Heart left ventricle (tissue), 13 donors: ENCODE results near the gene FAM124A.

Source experiments
- POLR2A ChIP-seq, 2 donors: fragments of 450-650 bp; IDR thresholded peaks; one replicate each; pipeline ENCODE4 v1.6.1; 2017; ENCODE audit warnings: antibody characterized with exemption in 2 of 2, mild to moderate bottlenecking in 2 of 2, moderate library complexity in 2 of 2
- TF ChIP-seq, protein P1 (sequence below), 12 donors: fragments of 200-600 bp; sonication (generic) in 4 of 12; IDR thresholded peaks; one replicate each; pipeline versions ENCODE4 v1.5.0 to v1.8.0; 2018 to 2022; ENCODE audit warnings: antibody characterized with exemption in 12 of 12, mild to moderate bottlenecking in 5 of 12
- donor health status: ischemic (EF 13 %, LVEDD 7.1; RV severe dilation, severe dysfunction).
- donor health status: DM: no; HTN: yes; CAD: no.
- donor health status: DM: no; HTN: no; CAD: no.
- donor health status: ischemic (EF 25% LVEDD 6.9; RV normal size, moderate dysfunction).
- donor health status: ischemic (EF 25% LVEDD 5.7; RV mildly dilated, moderate dysfunction).
- donor health status: ischemic (EF 35%, LVEDD 5.7; RV mildly dilated, moderate dysfunction).
- donor health status: nonischemic (EF 11% LVEDD 7.7; RV severe dilation, severe dysfunction).
- donor health status: DM: yes; HTN: yes; CAD: no.
- donor health status: PGD.
- donor health status: ischemic (EF 29% LVEDD 5.4; RV normal size, mild dysfunction).
- donor health status: nonischemic (EF 23%, LVEDD 6.1; RV moderate dilation, normal function).

DNA sequence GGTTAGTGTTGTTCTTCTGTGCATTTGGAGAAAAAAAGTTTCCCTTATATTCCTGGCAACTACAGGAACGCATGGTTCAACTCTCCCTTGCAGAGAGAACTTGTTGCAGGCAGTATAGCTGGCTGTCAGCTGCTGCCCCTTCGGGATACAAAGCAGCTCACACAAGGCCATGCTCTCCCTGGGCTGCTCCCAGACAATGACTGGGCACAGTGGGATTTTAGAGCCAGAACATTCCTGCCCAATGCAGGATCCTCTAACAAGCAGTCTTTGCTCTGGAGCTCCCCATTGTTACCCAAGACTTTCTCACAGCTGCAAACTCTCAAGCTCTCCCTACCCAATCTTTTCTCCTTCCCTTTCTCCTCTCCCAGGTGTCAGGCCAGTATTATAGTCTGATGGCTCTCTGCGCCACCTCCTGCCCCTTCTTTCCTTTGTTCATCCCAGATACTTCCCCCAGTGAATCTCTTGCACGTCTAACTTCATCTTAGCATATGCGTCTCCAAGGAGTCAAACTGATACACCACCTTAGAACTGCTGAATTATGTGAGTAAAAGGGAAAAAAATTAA lies 89.8 kb downstream of the FAM124A start:
- no peak for TF ChIP-seq POLR2A (IDR thresholded peaks at IDR 0.05)
- TF ChIP-seq, protein P1, sequence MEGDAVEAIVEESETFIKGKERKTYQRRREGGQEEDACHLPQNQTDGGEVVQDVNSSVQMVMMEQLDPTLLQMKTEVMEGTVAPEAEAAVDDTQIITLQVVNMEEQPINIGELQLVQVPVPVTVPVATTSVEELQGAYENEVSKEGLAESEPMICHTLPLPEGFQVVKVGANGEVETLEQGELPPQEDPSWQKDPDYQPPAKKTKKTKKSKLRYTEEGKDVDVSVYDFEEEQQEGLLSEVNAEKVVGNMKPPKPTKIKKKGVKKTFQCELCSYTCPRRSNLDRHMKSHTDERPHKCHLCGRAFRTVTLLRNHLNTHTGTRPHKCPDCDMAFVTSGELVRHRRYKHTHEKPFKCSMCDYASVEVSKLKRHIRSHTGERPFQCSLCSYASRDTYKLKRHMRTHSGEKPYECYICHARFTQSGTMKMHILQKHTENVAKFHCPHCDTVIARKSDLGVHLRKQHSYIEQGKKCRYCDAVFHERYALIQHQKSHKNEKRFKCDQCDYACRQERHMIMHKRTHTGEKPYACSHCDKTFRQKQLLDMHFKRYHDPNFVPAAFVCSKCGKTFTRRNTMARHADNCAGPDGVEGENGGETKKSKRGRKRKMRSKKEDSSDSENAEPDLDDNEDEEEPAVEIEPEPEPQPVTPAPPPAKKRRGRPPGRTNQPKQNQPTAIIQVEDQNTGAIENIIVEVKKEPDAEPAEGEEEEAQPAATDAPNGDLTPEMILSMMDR (IDR thresholded peaks at IDR 0.05) = no peak
